ENCODE data around the gene SCUBE3. TPM values are rescaled to one million over a fixed set of nuclear protein-coding genes. Genes with fewer than 3 reads are reported as not detected.
A peak's percentile ranks its signal among the peaks of the same experiment; 100 is the strongest.

The SCUBE3 gene
- total and polyA plus RNA-seq, 9 of the 15 experiments (the other 6 are each of a cell fraction or from before 2014, with no cell fraction given) = 0.01 to 0.11 TPM; not detected in 7

DNA sequence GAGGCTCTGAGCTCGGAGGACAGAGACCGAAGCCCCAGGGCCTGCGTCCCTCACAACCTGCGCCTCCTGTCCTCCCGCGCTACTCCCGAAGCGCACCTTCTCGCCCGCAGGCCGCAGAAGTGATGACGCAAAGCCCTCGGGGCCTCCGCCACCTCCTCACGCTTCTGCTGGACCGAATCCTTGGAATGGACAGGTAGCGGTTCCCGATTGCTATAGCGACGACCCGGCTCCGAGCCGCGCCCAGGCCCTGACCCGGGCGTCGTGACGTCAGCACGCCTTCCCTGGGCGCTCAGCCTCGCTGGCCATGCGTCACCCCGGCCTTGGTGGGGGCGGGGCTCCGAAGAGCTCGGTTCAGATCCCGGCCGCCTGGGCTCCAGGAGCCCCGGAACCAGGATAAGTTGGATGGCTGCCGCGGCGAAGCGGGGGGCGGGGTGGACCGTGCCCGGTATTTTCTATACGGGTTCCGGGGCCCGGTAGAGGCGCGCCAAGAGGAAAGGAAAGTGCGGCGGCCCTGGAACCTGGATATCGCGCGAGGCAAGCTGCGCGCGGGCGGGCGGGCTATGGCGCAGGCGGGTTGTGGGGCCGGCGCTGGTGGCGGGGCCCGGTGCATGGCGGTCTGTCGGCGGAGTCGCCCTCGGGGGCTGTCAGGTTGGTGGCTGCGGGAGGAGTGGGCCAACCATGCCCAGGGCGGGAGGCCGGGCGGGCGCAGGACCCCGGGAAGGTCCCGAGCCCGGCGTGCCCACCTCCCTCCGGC, 45.6 kb downstream of the SCUBE3 start, which contains the start of gene ZNF76 (continued):
- TF ChIP-seq HIVEP1 (CRISPR knock-in tag; IDR thresholded peaks at IDR 0.05) = 0 out of 2 replicates have a peak, but pooled peaks have one; percentile 42
- TF ChIP-seq RBM15 (IDR thresholded peaks at IDR 0.05; ENCODE audit: insufficient read depth, low read length) = no peak
- TF ChIP-seq PHF8 (IDR thresholded peaks at IDR 0.05; ENCODE audit: borderline replicate concordance, low read length) = peak; percentile 76
- TF ChIP-seq ZNF143 (CRISPR knock-in tag; IDR thresholded peaks at IDR 0.05) = peak; percentile 28; the same call in 1 of the 2 replicates
- TF ChIP-seq ZNF277 (CRISPR knock-in tag; IDR thresholded peaks at IDR 0.05; ENCODE audit: borderline replicate concordance) = no peak
- no peak for TF ChIP-seq SP2 (IDR thresholded peaks at IDR 0.05; ENCODE audit: extremely low read depth, low read depth, low read length, poor library complexity, severe bottlenecking)
- no peak for TF ChIP-seq SMARCA5 (IDR thresholded peaks at IDR 0.05)
- no peak for TF ChIP-seq MXD1 (CRISPR knock-in tag; IDR thresholded peaks at IDR 0.05; ENCODE audit: borderline replicate concordance, poor library complexity, severe bottlenecking)
- TF ChIP-seq NR0B1 (IDR thresholded peaks at IDR 0.05; ENCODE audit: partially characterized antibody) = no peak
- no peak; a peak in 1 of 4 replicates for TF ChIP-seq FOXA3 (CRISPR knock-in tag; conservative IDR thresholded peaks at IDR 0.05 in 1 of 2, IDR thresholded peaks at IDR 0.05 in 1 of 2)
- TF ChIP-seq, protein P1, sequence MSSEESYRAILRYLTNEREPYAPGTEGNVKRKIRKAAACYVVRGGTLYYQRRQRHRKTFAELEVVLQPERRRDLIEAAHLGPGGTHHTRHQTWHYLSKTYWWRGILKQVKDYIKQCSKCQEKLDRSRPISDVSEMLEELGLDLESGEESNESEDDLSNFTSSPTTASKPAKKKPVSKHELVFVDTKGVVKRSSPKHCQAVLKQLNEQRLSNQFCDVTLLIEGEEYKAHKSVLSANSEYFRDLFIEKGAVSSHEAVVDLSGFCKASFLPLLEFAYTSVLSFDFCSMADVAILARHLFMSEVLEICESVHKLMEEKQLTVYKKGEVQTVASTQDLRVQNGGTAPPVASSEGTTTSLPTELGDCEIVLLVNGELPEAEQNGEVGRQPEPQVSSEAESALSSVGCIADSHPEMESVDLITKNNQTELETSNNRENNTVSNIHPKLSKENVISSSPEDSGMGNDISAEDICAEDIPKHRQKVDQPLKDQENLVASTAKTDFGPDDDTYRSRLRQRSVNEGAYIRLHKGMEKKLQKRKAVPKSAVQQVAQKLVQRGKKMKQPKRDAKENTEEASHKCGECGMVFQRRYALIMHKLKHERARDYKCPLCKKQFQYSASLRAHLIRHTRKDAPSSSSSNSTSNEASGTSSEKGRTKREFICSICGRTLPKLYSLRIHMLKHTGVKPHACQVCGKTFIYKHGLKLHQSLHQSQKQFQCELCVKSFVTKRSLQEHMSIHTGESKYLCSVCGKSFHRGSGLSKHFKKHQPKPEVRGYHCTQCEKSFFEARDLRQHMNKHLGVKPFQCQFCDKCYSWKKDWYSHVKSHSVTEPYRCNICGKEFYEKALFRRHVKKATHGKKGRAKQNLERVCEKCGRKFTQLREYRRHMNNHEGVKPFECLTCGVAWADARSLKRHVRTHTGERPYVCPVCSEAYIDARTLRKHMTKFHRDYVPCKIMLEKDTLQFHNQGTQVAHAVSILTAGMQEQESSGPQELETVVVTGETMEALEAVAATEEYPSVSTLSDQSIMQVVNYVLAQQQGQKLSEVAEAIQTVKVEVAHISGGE (CRISPR knock-in tag; IDR thresholded peaks at IDR 0.05) = peak in 1 of 3 experiments; percentile 18; a peak in 1 of 6 replicates
- TF ChIP-seq, protein P2, sequence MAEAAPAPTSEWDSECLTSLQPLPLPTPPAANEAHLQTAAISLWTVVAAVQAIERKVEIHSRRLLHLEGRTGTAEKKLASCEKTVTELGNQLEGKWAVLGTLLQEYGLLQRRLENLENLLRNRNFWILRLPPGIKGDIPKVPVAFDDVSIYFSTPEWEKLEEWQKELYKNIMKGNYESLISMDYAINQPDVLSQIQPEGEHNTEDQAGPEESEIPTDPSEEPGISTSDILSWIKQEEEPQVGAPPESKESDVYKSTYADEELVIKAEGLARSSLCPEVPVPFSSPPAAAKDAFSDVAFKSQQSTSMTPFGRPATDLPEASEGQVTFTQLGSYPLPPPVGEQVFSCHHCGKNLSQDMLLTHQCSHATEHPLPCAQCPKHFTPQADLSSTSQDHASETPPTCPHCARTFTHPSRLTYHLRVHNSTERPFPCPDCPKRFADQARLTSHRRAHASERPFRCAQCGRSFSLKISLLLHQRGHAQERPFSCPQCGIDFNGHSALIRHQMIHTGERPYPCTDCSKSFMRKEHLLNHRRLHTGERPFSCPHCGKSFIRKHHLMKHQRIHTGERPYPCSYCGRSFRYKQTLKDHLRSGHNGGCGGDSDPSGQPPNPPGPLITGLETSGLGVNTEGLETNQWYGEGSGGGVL (CRISPR knock-in tag; IDR thresholded peaks at IDR 0.05) = no peak
- TF ChIP-seq, protein P3, sequence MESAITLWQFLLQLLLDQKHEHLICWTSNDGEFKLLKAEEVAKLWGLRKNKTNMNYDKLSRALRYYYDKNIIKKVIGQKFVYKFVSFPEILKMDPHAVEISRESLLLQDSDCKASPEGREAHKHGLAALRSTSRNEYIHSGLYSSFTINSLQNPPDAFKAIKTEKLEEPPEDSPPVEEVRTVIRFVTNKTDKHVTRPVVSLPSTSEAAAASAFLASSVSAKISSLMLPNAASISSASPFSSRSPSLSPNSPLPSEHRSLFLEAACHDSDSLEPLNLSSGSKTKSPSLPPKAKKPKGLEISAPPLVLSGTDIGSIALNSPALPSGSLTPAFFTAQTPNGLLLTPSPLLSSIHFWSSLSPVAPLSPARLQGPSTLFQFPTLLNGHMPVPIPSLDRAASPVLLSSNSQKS (CRISPR knock-in tag; IDR thresholded peaks at IDR 0.05) = no peak
- TF ChIP-seq BMI1 (IDR thresholded peaks at IDR 0.05; ENCODE audit: low read length) = peak; percentile 82
- TF ChIP-seq POLR2B (IDR thresholded peaks at IDR 0.05; ENCODE audit: low read depth, partially characterized antibody) = no peak
